Small intestine (tissue), 7 donors: Measurements from ENCODE around the gene IQSEC2. TPM values are rescaled to one million over a fixed set of nuclear protein-coding genes. Genes with fewer than 3 reads are reported as not detected.

Experiments used
- DNase-seq, 2 donors: peaks; one replicate each; pipeline versions ENCODE4 v3.0.0 to v3.0.0-alpha.2; 2013
- FAIRE-seq: peaks from 2 replicates; lab custom pipeline; 2012; peaks lifted over from hg19 to GRCh38; lab: Jason Lieb, UNC
- H3K27ac ChIP-seq, 3 donors: one replicate each; pipeline ENCODE4 v1.5.1; 2013; ENCODE audit warnings: low read length in 2 of 3, mild to moderate bottlenecking in 2 of 3, control low read depth in 1 of 3, inconsistent platforms in 1 of 3, low read depth in 1 of 3, moderate library complexity in 1 of 3
- H3K27me3 ChIP-seq, 3 donors: one replicate each; pipeline ENCODE4 v1.6.1; 2013; ENCODE audit warnings: low read length in 3 of 3, inconsistent platforms in 1 of 3; ENCODE audit not compliant: control insufficient read depth in 3 of 3, insufficient read depth in 3 of 3
- H3K36me3 ChIP-seq, 3 donors: one replicate each; pipeline ENCODE4 v1.6.1; 2013; ENCODE audit warnings: low read length in 3 of 3, inconsistent platforms in 1 of 3, low read depth in 1 of 3, mild to moderate bottlenecking in 1 of 3, moderate library complexity in 1 of 3; ENCODE audit not compliant: control insufficient read depth in 3 of 3, insufficient read depth in 2 of 3
- H3K4me1 ChIP-seq, 3 donors: one replicate each; pipeline ENCODE4 v1.6.1; 2013; ENCODE audit warnings: low read length in 2 of 3, inconsistent platforms in 1 of 3, low read depth in 1 of 3, mild to moderate bottlenecking in 1 of 3, moderate library complexity in 1 of 3; ENCODE audit not compliant: control insufficient read depth in 3 of 3, insufficient read depth in 2 of 3
- H3K4me3 ChIP-seq, 3 donors: one replicate each; pipeline ENCODE4 v1.5.1; 2013; ENCODE audit warnings: low read length in 3 of 3, control low read depth in 1 of 3, inconsistent platforms in 1 of 3, low read depth in 1 of 3, mild to moderate bottlenecking in 1 of 3, moderate library complexity in 1 of 3
- H3K9me3 ChIP-seq, 2 donors: one replicate each; pipeline ENCODE4 v1.6.1; 2013; ENCODE audit warnings: low read depth in 1 of 2, low read length in 1 of 2; ENCODE audit not compliant: control insufficient read depth in 2 of 2, insufficient read depth in 1 of 2
- WGBS, 3 donors: extraction: QIAGEN DNeasy Blood & Tissue Kit; methylation state at CpG; one replicate each; pipeline ENCODE4 v1.1.7; 2013; 5-methylcytosine and 5-hydroxymethylcytosine counted together
- polyA plus RNA-seq, 4 donors: library from polyadenylated mRNA; stranded (reverse) in 3 of 4; unstranded in 1 of 4; fragments of 200-250 nt in 3 of 4; fragments of 120-200 nt in 1 of 4; gene quantifications; one replicate each; pipeline versions ENCODE4 v1.2.1 to v1.2.3, GENCODE V29; 2013
- donor health status: healthy with polysubstance abuse.
- donor health status: control.
- donor health status: control.
- donor health status: Bipolar disorder and iron deficiency.
- donor health status: healthy.

The IQSEC2 gene
- polyA plus RNA-seq, 4 donors = 14.9 to 44.5 (median 27.4) TPM

- Histone ChIP-seq H3K9me3 (no peaks in the 10 kb centered on the region), H3K27ac (no peak overlapping the region), H3K4me3 (peak overlapping the region in 2 of 3 donors; percentile 33 to 46), H3K36me3 (no peaks in the 10 kb centered on the region), H3K27me3 (peaks cover 0 to 41% (median 4%) of the 10 kb centered on the region in 3 donors), H3K4me1 (no peaks in the 10 kb centered on the region)
- FAIRE-seq (no peak), DNase-seq (no peak)
- 0 to 13% (median 1%) methylated on average over 19 to 75 of the region's 75 CpGs for WGBS, 3 donors
Measured at GRCh38 chrX:53320543-53321229, 39.3 kb upstream of the IQSEC2 start.

GRCh38 chrX:53319614-53320542, 38.5 kb upstream of the IQSEC2 start:
- 2 to 10% (median 5%) methylated on average over 23 to 31 of the region's 32 CpGs for WGBS, 3 donors

GRCh38 chrX:53318766-53319353, 37.5 kb upstream of the IQSEC2 start:
- 56 to 73% (median 68%) methylated on average over 7 to 10 of the region's 10 CpGs for WGBS, 3 donors
- FAIRE-seq (no peak), DNase-seq (no peak)
- Histone ChIP-seq H3K27ac (no peak overlapping the region), H3K36me3 (no peaks in the 10 kb centered on the region), H3K4me1 (no peaks in the 10 kb centered on the region), H3K27me3 (peaks cover 0 to 37% (median 4%) of the 10 kb centered on the region in 3 donors), H3K9me3 (no peaks in the 10 kb centered on the region), H3K4me3 (no peak overlapping the region)

More at GRCh38 chrX:53319614-53320542, 38.5 kb upstream of the IQSEC2 start:
- H3K27ac ChIP-seq = no peak overlapping the region
- peaks cover 0 to 37% (median 4%) of the 10 kb centered on the region in 3 donors for H3K27me3 ChIP-seq
- no peaks in the 10 kb centered on the region for H3K4me1 ChIP-seq
- FAIRE-seq (no peak), DNase-seq (no peak)
- H3K36me3 ChIP-seq = no peaks in the 10 kb centered on the region
- H3K4me3 ChIP-seq = peak overlapping the region in 2 of 3 donors; percentile 24 to 46
- no peaks in the 10 kb centered on the region for H3K9me3 ChIP-seq

- Histone ChIP-seq H3K4me3 (no peak overlapping the region), H3K4me1 (no peaks in the 10 kb centered on the region), H3K36me3 (no peaks in the 10 kb centered on the region), H3K27me3 (peaks cover 0 to 34% (median 4%) of the 10 kb centered on the region in 3 donors), H3K27ac (no peak overlapping the region), H3K9me3 (no peaks in the 10 kb centered on the region)
- DNase-seq (peak; percentile 32 to 55), FAIRE-seq (no peak)
- WGBS, 3 donors = 6 to 13% (median 7%) methylated on average over 6 to 10 of the region's 10 CpGs
Measured at GRCh38 chrX:53317365-53318069, 36.1 kb upstream of the IQSEC2 start.

GRCh38 chrX:53316860-53317237, 35.5 kb upstream of the IQSEC2 start:
- FAIRE-seq (no peak), DNase-seq (no peak)
- Histone ChIP-seq H3K27ac (no peak overlapping the region), H3K4me3 (no peak overlapping the region), H3K36me3 (no peaks in the 10 kb centered on the region), H3K4me1 (no peaks in the 10 kb centered on the region), H3K9me3 (no peaks in the 10 kb centered on the region), H3K27me3 (peaks cover 0 to 30% (median 4%) of the 10 kb centered on the region in 3 donors)
- 48 to 61% (median 55%) methylated on average over 5 to 6 of the region's 6 CpGs for WGBS, 3 donors

GRCh38 chrX:53316111-53316859, 34.9 kb upstream of the IQSEC2 start:
- no peak for FAIRE-seq
- H3K4me3 ChIP-seq = no peak overlapping the region
- no peak for DNase-seq
- no peak overlapping the region for H3K27ac ChIP-seq
- no peaks in the 10 kb centered on the region for H3K4me1 ChIP-seq
- no peaks in the 10 kb centered on the region for H3K9me3 ChIP-seq
- WGBS, 3 donors = 61 to 77% (median 69%) methylated on average over 14 to 15 of the region's 15 CpGs
- H3K36me3 ChIP-seq = no peaks in the 10 kb centered on the region
- peaks cover 0 to 25% (median 4%) of the 10 kb centered on the region in 3 donors for H3K27me3 ChIP-seq

GRCh38 chrX:53313728-53314105, 32.3 kb upstream of the IQSEC2 start:
- Histone ChIP-seq H3K9me3 (peaks cover 0 to 2% of the 10 kb centered on the region in 2 donors), H3K4me1 (no peaks in the 10 kb centered on the region), H3K27ac (no peak overlapping the region), H3K4me3 (no peak overlapping the region), H3K36me3 (no peaks in the 10 kb centered on the region), H3K27me3 (peaks cover 0 to 4% (median 0%) of the 10 kb centered on the region in 3 donors)
- WGBS, 3 donors = 75 to 84% (median 76%) methylated on average over 5 of the region's 5 CpGs
- DNase-seq (no peak), FAIRE-seq (no peak)
